OCI-LY1 (cell line): ENCODE data around the gene DDX27.
A peak's percentile ranks its signal among the peaks of the same experiment; 100 is the strongest.
"Not testable (repeated sequence)": the region's sequence is repeated elsewhere in the genome, so short reads cannot be mapped to it uniquely, and the experiment has no call there.

Experiments used
- H2AFZ ChIP-seq: fragments of 200-600 bp; sonication (generic), shearing (Covaris generic); 2 replicates; pipeline ENCODE4 v1.6.0; 2014; ENCODE audit warnings: antibody characterized with exemption, mild to moderate bottlenecking, low read length
- H3F3A ChIP-seq: fragments of 200-600 bp; sonication (generic), shearing (Covaris generic); 2 replicates; pipeline ENCODE4 v1.6.0; 2014; ENCODE audit warnings: mild to moderate bottlenecking, antibody characterized with exemption, low read length, moderate library complexity; ENCODE audit not compliant: insufficient read depth
- H3K27ac ChIP-seq: fragments of 200-600 bp; sonication (generic); 2 replicates; pipeline ENCODE4 v1.5.1; 2014; ENCODE audit warnings: low read length, mixed run types, mild to moderate bottlenecking, low read depth; ENCODE audit not compliant: poor library complexity, severe bottlenecking
- H3K27me3 ChIP-seq: fragments of 200-600 bp; sonication (generic); 2 replicates; pipeline ENCODE4 v1.6.0; 2014; ENCODE audit warnings: antibody characterized with exemption, mild to moderate bottlenecking, low read length, moderate library complexity; ENCODE audit not compliant: insufficient read depth
- H3K36me3 ChIP-seq: fragments of 200-600 bp; sonication (generic); 2 replicates; pipeline ENCODE4 v1.6.1; 2014; ENCODE audit warnings: mild to moderate bottlenecking, antibody characterized with exemption, low read length, moderate library complexity, mixed read lengths; ENCODE audit not compliant: insufficient read depth
- H3K4me1 ChIP-seq: fragments of 200-600 bp; sonication (generic); 2 replicates; pipeline ENCODE4 v1.5.1; 2014; ENCODE audit warnings: mild to moderate bottlenecking, low read length, moderate library complexity; ENCODE audit not compliant: insufficient read depth, severe bottlenecking
- H3K4me2 ChIP-seq: fragments of 200-600 bp; sonication (generic), shearing (Covaris generic); 2 replicates; pipeline ENCODE4 v1.6.1; 2014; ENCODE audit warnings: low read length
- H3K4me3 ChIP-seq: fragments of 200-600 bp; sonication (generic); 2 replicates; pipeline ENCODE4 v1.5.1; 2014; ENCODE audit warnings: low read length, low read depth, mild to moderate bottlenecking, mixed read lengths; ENCODE audit not compliant: poor library complexity, severe bottlenecking
- H3K79me2 ChIP-seq: fragments of 200-600 bp; shearing (Covaris generic); 2 replicates; pipeline ENCODE4 v1.6.1; 2016; ENCODE audit warnings: mixed run types, low read length, mixed read lengths; ENCODE audit not compliant: insufficient read depth
- H3K9ac ChIP-seq: fragments of 200-600 bp; sonication (generic), shearing (Covaris generic); 2 replicates; pipeline ENCODE4 v1.6.1; 2014; ENCODE audit warnings: mild to moderate bottlenecking, low read length, mixed read lengths
- H3K9me2 ChIP-seq: fragments of 200-600 bp; sonication (generic), shearing (Covaris generic); 2 replicates; pipeline ENCODE4 v1.6.1; 2014; ENCODE audit warnings: low read depth, mild to moderate bottlenecking, low read length, mixed read lengths
- H3K9me3 ChIP-seq: fragments of 200-600 bp; shearing (Covaris generic); 2 replicates; pipeline ENCODE4 v1.6.1; 2014; ENCODE audit warnings: low read length, mixed read lengths
- H4K20me1 ChIP-seq: fragments of 200-600 bp; sonication (generic), shearing (Covaris generic); 2 replicates; pipeline ENCODE4 v1.6.0; 2016; ENCODE audit warnings: mild to moderate bottlenecking, low read length; ENCODE audit not compliant: insufficient read depth
- CTCF ChIP-seq: fragments of 200-600 bp; sonication (generic), shearing (Covaris generic); IDR thresholded peaks from 2 replicates; pipeline ENCODE4 v1.5.1; 2017; ENCODE audit warnings: mild to moderate bottlenecking, antibody characterized with exemption, low read length, moderate library complexity, mixed read lengths
- EZH2 ChIP-seq: fragments of 200-600 bp; sonication (generic), shearing (Covaris generic); IDR thresholded peaks from 2 replicates; pipeline ENCODE4 v1.8.0; 2017; ENCODE audit warnings: borderline replicate concordance, mixed run types, mild to moderate bottlenecking, antibody characterized with exemption, low read length, moderate library complexity, mixed read lengths

The DDX27 gene

DNA sequence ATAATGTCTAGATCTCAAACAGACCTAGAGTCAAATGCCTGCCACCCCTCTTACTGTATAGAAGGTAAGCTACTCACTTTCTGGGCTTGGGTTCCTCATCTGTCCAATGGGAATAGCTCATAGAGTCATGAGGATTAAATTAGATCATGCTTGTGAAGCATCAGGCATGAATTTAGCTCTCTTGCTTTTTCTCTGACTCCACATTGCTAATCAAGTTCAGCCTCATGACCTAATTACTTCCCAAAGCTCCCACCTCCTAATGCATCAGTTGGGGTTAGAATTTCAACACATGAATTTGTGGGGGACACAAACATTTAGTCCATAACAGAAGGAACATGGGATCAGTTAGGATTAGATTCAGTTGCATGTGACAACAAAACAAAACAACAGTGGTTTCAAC, 4.6 kb upstream of the DDX27 start:
- no peaks in the 10 kb centered on the region for H3K9me2 ChIP-seq
- peaks cover 13% of the 10 kb centered on the region for H3K4me1 ChIP-seq
- no peaks in the 10 kb centered on the region for H3F3A ChIP-seq
- H3K79me2 ChIP-seq = peaks cover 2% of the 10 kb centered on the region
- no peaks in the 10 kb centered on the region for H3K36me3 ChIP-seq
- H3K9me3 ChIP-seq = peaks cover 5% of the 10 kb centered on the region
- H3K27me3 ChIP-seq = no peaks in the 10 kb centered on the region
- H3K27ac ChIP-seq = no peak overlapping the region
- no peak overlapping the region for H2AFZ ChIP-seq
- H4K20me1 ChIP-seq = no peaks in the 10 kb centered on the region
- H3K9ac ChIP-seq = no peak overlapping the region
- H3K4me3 ChIP-seq = no peak overlapping the region
- H3K4me2 ChIP-seq = no peak overlapping the region
- TF ChIP-seq CTCF = no peak
- TF ChIP-seq EZH2 = no peak

DNA sequence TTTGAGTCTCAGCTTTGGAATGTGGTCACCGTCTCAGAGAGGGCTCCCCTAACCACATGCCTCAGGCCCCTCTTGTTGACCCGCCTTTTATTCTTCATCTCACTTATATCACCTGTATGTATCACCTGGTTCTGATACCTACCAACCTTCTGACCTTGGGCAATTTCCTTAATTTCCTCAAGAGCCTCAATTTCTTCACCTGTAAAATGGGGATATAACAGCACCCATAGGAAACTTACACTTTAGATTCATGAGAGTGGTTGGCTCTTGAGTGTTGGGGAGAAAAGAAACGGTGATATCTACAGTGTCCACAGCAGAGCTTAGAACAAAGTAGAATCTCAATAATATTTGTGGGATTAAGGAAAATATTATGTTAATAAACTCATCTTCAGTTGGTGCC, 4.0 kb upstream of the DDX27 start:
- no peak overlapping the region for H3K27ac ChIP-seq
- H3K79me2 ChIP-seq = peaks cover 9% of the 10 kb centered on the region
- H3K27me3 ChIP-seq = no peaks in the 10 kb centered on the region
- no peaks in the 10 kb centered on the region for H3F3A ChIP-seq
- H3K36me3 ChIP-seq = no peaks in the 10 kb centered on the region
- peaks cover 2% of the 10 kb centered on the region for H3K9me3 ChIP-seq
- H2AFZ ChIP-seq = no peak overlapping the region
- no peak for TF ChIP-seq EZH2
- no peak for TF ChIP-seq CTCF
- H3K9me2 ChIP-seq = no peaks in the 10 kb centered on the region
- H3K4me3 ChIP-seq = no peak overlapping the region
- H3K4me2 ChIP-seq = no peak overlapping the region
- no peaks in the 10 kb centered on the region for H4K20me1 ChIP-seq
- peaks cover 18% of the 10 kb centered on the region for H3K4me1 ChIP-seq
- H3K9ac ChIP-seq = no peak overlapping the region

DNA sequence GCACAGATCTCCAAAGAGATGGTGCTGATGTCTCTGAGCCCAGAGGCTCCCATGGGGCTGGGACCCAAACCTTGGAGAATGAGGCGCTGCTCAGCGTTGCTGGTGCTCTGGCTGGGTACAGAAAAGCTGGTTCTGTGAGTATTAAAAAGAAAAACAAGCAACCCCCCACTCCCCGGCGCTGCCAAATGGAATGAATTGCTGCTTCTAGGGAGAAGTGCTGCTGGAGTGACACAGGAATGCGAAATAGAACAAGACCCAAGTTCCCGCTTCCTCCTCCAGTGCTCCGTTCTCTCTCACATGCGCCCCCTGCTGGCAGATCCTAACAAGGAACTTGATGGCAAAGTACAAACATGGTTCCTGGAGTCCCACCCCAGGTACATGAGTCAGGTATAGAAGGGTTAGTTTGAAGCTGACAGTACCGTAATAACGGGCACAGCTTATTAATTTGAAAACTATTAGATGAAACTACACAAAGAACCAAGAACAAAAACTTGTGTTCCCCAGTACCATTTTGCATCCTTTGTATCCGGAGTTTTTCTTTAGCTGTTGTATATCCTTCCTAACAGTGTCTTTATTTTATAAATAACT, 2.1 kb upstream of the DDX27 start:
- H3K9me3 ChIP-seq = no peaks in the 10 kb centered on the region

DNA sequence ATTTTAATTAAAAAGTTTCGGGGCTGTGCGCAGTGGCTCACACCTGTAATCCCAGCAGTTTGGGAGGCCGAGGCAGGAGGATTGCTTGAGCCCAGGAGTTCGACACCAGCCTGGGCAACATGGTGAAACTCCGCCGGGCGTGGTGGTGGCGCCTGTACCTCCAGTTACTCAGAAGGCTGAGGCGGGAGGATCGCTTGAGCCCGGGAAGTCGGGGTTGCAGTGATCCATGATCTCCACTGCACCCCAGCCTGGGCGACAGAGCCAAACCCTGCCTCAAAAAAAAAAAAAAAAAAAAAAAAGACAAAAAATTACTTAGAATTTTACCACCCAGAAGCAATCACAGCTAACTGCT, 501 bp upstream of the DDX27 start:
- not testable (repeated sequence) for H3K9me3 ChIP-seq, H3K27ac ChIP-seq, H3K9ac ChIP-seq, H2AFZ ChIP-seq, H3K9me2 ChIP-seq, H3K27me3 ChIP-seq, H3F3A ChIP-seq, H3K4me2 ChIP-seq, H4K20me1 ChIP-seq
- H3K4me3 ChIP-seq = peak overlapping the region; percentile 90
- H3K36me3 ChIP-seq = peaks cover 22% of the 10 kb centered on the region
- peaks cover 15% of the 10 kb centered on the region for H3K79me2 ChIP-seq
- peaks cover 24% of the 10 kb centered on the region for H3K4me1 ChIP-seq

More for the DNA sequence above, 2.1 kb upstream of the DDX27 start:
- no peaks in the 10 kb centered on the region for H4K20me1 ChIP-seq
- no peaks in the 10 kb centered on the region for H3F3A ChIP-seq
- H3K79me2 ChIP-seq = peaks cover 15% of the 10 kb centered on the region
- no peaks in the 10 kb centered on the region for H3K9me2 ChIP-seq
- peak; percentile 88 for TF ChIP-seq CTCF
- TF ChIP-seq EZH2 = no peak
- H3K9ac ChIP-seq = no peak overlapping the region; the same call in 1 of the 2 replicates
- H3K36me3 ChIP-seq = peaks cover 9% of the 10 kb centered on the region; the same call in 1 of the 2 replicates
- peak overlapping the region; percentile 54 for H3K4me2 ChIP-seq
- peak overlapping the region; percentile 20 for H3K4me3 ChIP-seq
- peak overlapping the region; percentile 67; the same call in 1 of the 2 replicates for H2AFZ ChIP-seq
- H3K4me1 ChIP-seq = peaks cover 24% of the 10 kb centered on the region
- H3K27me3 ChIP-seq = no peaks in the 10 kb centered on the region
- no peak overlapping the region for H3K27ac ChIP-seq
